ENCODE results near the gene KCNQ1.

GRCh38 chr11:2538951-2539350, 94.1 kb downstream of the KCNQ1 start:
- TF ChIP-seq POLR2A (IDR thresholded peaks at IDR 0.05) (no peak), CTCF (IDR thresholded peaks at IDR 0.05) (no peak)

Data from body of pancreas (tissue), 4 donors.